GM18867 (cell line): ENCODE data around the gene HSPA2.
"Not testable (repeated sequence)": the region's sequence is repeated elsewhere in the genome, so short reads cannot be mapped to it uniquely, and the experiment has no call there.

Experiments
- ATAC-seq: cut with Tn5 transposase; IDR thresholded peaks from one replicate; pipeline ENCODE4 v1.9.1; 2021; ENCODE audit warnings: mild to moderate bottlenecking, moderate library complexity; ENCODE audit not compliant: unreplicated experiment

The HSPA2 gene

GRCh38 chr14:64558216-64558615 lies 17.7 kb downstream of the HSPA2 start:
- ATAC-seq = not testable (repeated sequence)

GRCh38 chr14:64561631-64562030 lies 21.1 kb downstream of the HSPA2 start:
- ATAC-seq = no peak

- ATAC-seq = no peak
These were observed 21.9 kb downstream of the HSPA2 start for GRCh38 chr14:64562436-64562835.

- no peak for ATAC-seq
These were observed 23.2 kb downstream of the HSPA2 start for GRCh38 chr14:64563696-64564095.

GRCh38 chr14:64566651-64567122 lies 26.1 kb downstream of the HSPA2 start:
- no peak for ATAC-seq

- ATAC-seq = no peak
These were observed 28.6 kb downstream of the HSPA2 start for GRCh38 chr14:64569138-64569631.

- not testable (repeated sequence) for ATAC-seq
These were observed 29.1 kb downstream of the HSPA2 start for GRCh38 chr14:64569646-64570045.

- no peak for ATAC-seq
These were observed 32.0 kb downstream of the HSPA2 start for GRCh38 chr14:64572386-64573104.

- ATAC-seq = no peak
These were observed 32.6 kb downstream of the HSPA2 start for GRCh38 chr14:64573109-64573508.

GRCh38 chr14:64574371-64575107 lies 34.0 kb downstream of the HSPA2 start:
- ATAC-seq = no peak

GRCh38 chr14:64577211-64577610 lies 36.7 kb downstream of the HSPA2 start:
- no peak for ATAC-seq

- ATAC-seq = no peak
These were observed 39.9 kb downstream of the HSPA2 start for GRCh38 chr14:64580467-64580866.

- ATAC-seq = no peak
These were observed 40.8 kb downstream of the HSPA2 start for GRCh38 chr14:64581363-64581762.

- no peak for ATAC-seq
These were observed 41.3 kb downstream of the HSPA2 start for GRCh38 chr14:64581817-64582216.

GRCh38 chr14:64584190-64584589 lies 43.6 kb downstream of the HSPA2 start:
- ATAC-seq = no peak

- ATAC-seq = no peak
These were observed 51.3 kb downstream of the HSPA2 start for GRCh38 chr14:64591809-64592208.
